ENCODE data around the gene CDCA5.
"Not testable (repeated sequence)": the region's sequence is repeated elsewhere in the genome, so short reads cannot be mapped to it uniquely, and the experiment has no call there.

Gene CDCA5

GRCh38 chr11:65119670-65119995, 35.8 kb upstream of the CDCA5 start:
- DNase-seq (ENCODE audit: low read depth in 1 of 2, low spot score in 1 of 2): no peak

GRCh38 chr11:65118891-65119669, 35.2 kb upstream of the CDCA5 start:
- not testable (repeated sequence) for DNase-seq (ENCODE audit: low read depth in 1 of 2, low spot score in 1 of 2)

GRCh38 chr11:65118097-65118837, 34.4 kb upstream of the CDCA5 start:
- no peak for DNase-seq (ENCODE audit: low read depth in 1 of 2, low spot score in 1 of 2)

- DNase-seq (ENCODE audit: low read depth in 1 of 2, low spot score in 1 of 2): peak; percentile 99 to 100
Observed at GRCh38 chr11:65117206-65118096, 33.6 kb upstream of the CDCA5 start, which contains the start of gene ZNHIT2. TSS of gene ZNHIT2 (minus strand) at chr11:65117701. CDS start at chr11:65117653, 48 bp downstream.

- DNase-seq (ENCODE audit: low read depth in 1 of 2, low spot score in 1 of 2): peak in 1 of 2 donors; percentile 45
Observed at GRCh38 chr11:65116370-65117205, 32.7 kb upstream of the CDCA5 start.

GRCh38 chr11:65115361-65116082, 31.7 kb upstream of the CDCA5 start:
- no peak for DNase-seq (ENCODE audit: low read depth in 1 of 2, low spot score in 1 of 2)

- no peak for DNase-seq (ENCODE audit: low read depth in 1 of 2, low spot score in 1 of 2)
Observed at GRCh38 chr11:65114538-65115171, 30.8 kb upstream of the CDCA5 start.

- no peak for DNase-seq (ENCODE audit: low read depth in 1 of 2, low spot score in 1 of 2)
Observed at GRCh38 chr11:65113839-65114238, 30.0 kb upstream of the CDCA5 start.

- DNase-seq (ENCODE audit: low read depth in 1 of 2, low spot score in 1 of 2): no peak
Observed at GRCh38 chr11:65113361-65113756, 29.5 kb upstream of the CDCA5 start.

GRCh38 chr11:65112546-65113360, 28.9 kb upstream of the CDCA5 start:
- peak; percentile 60 to 65 for DNase-seq (ENCODE audit: low read depth in 1 of 2, low spot score in 1 of 2)

GRCh38 chr11:65111744-65112545, 28.1 kb upstream of the CDCA5 start, which contains the start of gene TM7SF2:
TSS of gene TM7SF2 (plus strand) at chr11:65111872. CDS start at chr11:65112016, 144 bp downstream.
- peak; percentile 87 to 90 for DNase-seq (ENCODE audit: low read depth in 1 of 2, low spot score in 1 of 2)

GRCh38 chr11:65111159-65111743, 27.4 kb upstream of the CDCA5 start:
- no peak for DNase-seq (ENCODE audit: low read depth in 1 of 2, low spot score in 1 of 2)

GRCh38 chr11:65110354-65110861, 26.6 kb upstream of the CDCA5 start:
- DNase-seq (ENCODE audit: low read depth in 1 of 2, low spot score in 1 of 2): peak; percentile 92 to 95

GRCh38 chr11:65109231-65110198, 25.7 kb upstream of the CDCA5 start:
- DNase-seq (ENCODE audit: low read depth in 1 of 2, low spot score in 1 of 2): no peak

- no peak for DNase-seq (ENCODE audit: low read depth in 1 of 2, low spot score in 1 of 2)
Observed at GRCh38 chr11:65108469-65109123, 24.8 kb upstream of the CDCA5 start.

Measured in stimulated activated CD4-positive, alpha-beta T cell treated with anti-CD3 and anti-CD28 coated beads, Interleukin-15, amount 100 ng/mL, for 1 hour (primary cell).